GM19452 (cell line): ENCODE data around the gene RTP3.
"Not testable (repeated sequence)": the region's sequence is repeated elsewhere in the genome, so short reads cannot be mapped to it uniquely, and the experiment has no call there.

Experiments
- ATAC-seq: cut with Tn5 transposase; IDR thresholded peaks from one replicate; pipeline ENCODE4 v1.9.1; 2021; ENCODE audit not compliant: unreplicated experiment

Gene RTP3

GRCh38 chr3:46517016-46517783 lies 19.4 kb downstream of the RTP3 start:
- no peak for ATAC-seq

GRCh38 chr3:46517784-46518181 lies 20.0 kb downstream of the RTP3 start:
- ATAC-seq = no peak

DNA sequence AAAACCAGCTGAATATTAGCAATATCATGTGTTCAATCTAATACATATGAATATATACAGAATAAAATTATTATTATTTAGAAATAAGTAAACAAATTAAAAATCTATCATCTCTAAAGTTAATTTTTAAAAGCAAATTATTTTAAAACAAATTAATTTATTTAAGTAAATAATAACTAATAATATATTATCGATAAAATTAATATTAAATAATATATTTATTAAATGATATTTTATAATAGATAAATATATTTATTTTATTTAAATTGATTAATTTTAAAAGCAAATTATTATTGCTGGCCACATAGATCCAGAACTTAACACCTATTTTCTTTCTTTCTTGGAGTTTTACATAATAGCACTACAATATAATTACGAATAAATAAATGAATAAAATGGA lies 22.2 kb downstream of the RTP3 start:
- no peak for ATAC-seq

DNA sequence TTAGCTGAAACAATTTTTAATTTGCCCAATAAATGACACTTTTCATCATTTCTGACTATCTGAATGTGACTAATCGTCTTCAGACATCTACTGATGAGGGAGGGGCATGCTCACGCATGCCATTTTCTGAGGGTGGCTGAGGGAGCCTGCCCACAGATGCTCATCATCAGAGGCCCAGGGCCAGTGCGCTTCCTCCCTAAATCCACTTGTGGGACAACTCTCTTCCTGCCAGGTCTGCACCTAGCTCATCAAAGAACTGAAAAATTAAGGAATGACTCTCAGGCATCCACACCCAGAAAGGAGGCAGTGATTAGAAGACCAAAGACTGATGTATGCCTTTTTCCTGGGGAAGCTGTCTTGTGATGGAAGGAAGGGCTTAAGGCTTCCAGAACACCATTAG lies 22.8 kb downstream of the RTP3 start:
- no peak for ATAC-seq

DNA sequence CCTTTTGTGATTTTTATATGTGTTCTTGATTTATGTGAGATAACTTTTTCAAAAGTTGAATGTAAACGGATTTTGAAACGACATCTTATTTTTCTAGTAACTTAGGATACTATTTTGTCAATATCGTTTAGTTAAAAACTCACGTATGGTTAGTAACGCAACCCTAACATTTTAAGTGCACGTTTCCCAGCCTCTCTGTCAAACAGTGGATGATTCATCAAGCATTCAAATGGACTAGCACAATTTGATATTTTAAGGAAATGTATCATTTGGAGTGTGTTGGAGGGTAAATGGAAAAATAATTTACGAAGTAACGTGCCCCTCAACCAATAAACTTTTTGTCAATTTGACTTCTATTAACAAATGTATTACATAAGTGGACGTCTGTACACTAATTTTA lies 23.3 kb downstream of the RTP3 start:
- ATAC-seq = no peak

- not testable (repeated sequence) for ATAC-seq
Observed at GRCh38 chr3:46522201-46522600, 24.4 kb downstream of the RTP3 start.

DNA sequence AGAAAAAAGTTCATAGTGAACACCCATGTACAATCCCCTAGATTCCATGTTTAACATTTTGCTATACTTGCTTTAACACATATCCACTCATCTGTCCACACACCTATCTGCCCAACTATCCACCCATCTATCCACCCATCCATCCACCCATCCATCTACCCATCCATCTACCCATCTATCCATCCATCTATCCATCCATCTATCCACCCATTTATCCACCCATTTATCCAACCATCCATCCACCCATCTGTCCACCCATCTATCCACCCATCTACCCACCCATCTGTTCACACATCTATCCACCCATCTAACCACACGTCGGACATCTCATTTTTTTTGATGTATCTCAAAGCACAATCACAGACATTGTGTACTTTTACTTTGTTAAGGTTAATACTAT lies 25.8 kb downstream of the RTP3 start:
- ATAC-seq = no peak

DNA sequence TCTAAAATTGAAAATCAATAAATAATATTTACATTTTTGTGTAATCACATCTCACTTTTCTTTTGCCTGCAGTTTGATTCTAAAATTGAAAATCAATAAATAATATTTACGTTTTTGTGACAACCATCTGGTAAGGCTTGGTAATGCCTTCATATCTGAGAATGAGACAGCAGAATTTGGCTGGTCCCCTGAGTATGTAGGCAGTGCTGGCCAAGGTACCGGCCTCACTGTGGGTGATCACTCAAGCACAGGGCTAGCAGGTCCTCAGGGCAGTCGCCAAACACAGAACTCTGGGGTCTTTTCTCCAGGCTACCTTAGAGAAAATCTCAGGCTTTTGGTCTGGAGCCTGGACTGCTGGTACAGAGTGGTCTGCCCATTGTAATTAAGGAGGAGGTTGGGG lies 26.2 kb downstream of the RTP3 start:
- no peak for ATAC-seq

DNA sequence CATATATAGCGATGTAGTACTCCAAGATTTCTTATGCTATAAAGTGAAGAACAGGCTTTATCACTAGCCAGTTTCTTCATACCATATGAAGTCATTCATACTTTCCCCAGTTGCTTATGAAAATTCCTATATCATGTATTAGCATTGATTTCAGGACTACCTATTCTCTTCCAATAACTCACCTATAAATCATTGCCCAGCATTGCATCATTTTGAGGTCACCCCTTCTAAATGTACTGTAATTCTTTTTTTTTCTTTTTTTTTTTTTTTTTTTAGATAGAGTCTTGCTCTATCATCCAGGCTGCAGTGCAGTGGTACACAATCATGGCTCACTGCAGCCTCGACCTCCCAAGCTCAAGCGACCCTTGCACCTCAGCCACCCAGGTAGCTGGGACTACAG lies 27.1 kb downstream of the RTP3 start:
- ATAC-seq = no peak

DNA sequence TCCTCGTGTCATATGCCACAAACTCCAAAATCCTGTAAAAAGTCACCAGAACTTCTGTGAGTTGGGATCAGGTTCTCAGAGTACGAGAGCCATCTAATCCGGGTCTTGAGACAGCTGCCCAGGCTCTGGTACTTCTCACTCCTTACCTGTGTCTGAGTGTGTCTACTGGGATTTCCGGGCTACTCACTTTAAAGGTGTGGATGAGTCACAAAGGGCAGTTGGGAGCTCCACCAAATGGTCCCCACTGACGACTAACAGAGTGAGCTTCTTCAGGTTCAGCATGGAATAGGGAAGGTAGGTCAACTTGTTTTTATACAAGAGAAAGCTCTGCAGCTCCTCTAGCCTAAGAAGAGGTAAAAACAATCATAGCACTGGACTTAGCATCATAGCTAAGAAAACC lies 29.5 kb downstream of the RTP3 start:
- no peak for ATAC-seq

- no peak for ATAC-seq
Observed at GRCh38 chr3:46533091-46533490, 35.3 kb downstream of the RTP3 start.

DNA sequence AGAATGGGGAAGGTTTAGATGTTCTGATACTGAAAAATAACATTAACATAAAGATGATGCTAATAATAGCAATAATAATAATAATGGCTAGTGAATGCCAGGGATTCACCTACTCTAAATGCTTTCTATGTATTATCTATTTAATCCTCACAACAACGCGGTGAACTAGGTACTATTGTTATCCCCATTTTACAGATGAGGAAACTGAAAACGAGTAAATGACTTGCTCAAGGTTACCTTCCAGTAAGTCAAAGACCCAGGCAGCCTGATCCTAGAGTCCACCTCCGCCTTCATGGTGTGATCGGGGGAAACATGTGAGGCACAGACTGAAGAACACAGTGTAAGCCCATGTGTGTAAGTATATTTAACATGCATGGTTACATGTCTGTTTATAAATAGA lies 38.0 kb downstream of the RTP3 start:
- ATAC-seq = no peak

DNA sequence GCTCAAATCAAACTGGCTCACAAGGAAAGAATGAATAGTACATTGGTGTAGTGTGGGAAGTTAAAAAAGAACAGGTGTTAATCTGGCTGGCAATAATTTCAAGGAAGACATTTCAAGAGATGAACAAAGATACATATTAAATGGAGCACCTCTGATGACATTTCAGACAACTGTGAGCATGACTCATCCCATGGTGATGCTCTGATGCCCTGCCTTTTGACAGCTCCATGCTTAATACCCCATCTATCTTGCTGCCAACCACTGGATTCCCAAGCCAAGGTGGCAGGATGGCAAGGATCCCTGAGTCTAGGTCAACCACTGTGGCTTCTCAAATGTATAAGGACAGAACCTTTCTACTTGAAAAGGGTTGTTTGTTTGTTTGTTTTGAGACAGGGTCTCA lies 39.0 kb downstream of the RTP3 start:
- no peak for ATAC-seq

DNA sequence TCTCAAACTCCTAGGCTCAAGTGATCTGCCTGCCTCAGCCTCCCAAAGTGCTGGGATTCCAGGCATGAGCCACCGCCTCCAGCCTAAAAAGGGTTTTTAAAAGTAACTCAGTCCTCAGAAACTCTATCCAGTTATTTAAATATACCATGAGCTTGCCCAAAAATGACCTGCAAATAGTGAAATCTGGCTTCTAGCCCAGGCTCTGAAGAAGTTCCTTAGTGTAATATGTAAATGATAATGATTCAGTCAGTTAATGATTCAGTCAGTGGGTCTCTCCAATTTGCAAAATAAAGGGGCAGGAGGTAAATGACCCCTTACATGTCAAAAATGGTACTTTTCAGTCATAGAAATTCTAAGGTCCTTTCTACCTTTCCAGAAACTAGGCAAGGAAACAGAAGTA lies 39.5 kb downstream of the RTP3 start:
- no peak for ATAC-seq

GRCh38 chr3:46537779-46538178 lies 40.0 kb downstream of the RTP3 start:
- no peak for ATAC-seq

- not testable (repeated sequence) for ATAC-seq
Observed at GRCh38 chr3:46538425-46538802, 40.6 kb downstream of the RTP3 start.

DNA sequence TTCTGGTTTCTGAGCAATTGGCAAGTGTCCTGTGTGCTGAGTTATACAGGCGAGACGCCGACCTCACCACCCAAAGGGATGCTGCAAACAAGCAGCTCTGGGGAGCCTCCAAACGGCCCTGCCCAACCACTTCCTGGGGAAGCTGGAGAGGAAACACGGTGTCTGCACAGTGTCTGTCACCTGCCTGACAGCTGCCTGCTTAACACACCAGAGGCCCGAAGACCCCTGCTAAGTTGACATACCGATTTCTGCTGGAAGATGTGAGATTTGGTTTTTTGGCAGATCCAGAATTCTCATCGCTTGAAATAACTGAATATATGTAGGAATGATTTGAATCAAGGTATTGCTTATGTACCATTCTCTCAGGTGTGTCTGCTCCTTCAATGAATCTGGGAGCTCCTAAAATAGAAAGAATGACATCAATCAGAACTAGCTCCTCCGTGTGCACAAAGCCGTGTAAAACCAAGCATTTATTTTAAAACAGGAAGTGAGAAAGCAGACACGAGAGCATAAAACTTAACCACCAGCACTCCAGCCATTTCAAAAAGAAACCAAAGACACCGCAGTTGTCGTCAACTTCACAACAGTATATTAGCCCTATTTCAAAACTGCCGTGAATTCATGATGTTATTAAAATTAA lies 41.1 kb downstream of the RTP3 start:
- peak; percentile 80 for ATAC-seq

DNA sequence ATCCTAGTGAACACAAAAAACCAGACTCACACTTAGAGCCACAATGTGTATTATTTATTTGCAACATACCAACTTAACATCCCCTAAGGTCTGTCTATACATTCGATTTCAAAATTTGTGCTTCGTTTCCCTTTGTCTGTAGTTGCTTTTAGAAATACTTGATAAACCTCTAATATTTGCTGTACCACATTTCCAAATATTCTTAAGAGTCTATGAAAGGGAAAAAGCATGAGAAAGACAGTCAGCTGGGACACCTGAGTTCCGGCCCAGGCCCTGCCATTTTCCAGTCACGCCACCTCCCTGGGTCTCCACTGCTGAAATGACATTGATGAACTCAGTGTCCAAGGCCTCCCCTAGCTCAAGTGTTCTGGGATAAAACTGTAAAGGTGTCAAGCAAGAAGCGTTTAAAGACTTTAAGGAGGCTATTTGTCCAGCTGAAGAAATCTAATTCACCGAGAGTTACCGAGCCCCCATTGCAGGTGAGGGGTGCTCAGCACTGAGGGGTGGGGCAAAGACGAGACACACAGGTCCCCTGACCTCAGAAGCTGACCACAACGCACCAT lies 41.7 kb downstream of the RTP3 start:
- no peak for ATAC-seq

DNA sequence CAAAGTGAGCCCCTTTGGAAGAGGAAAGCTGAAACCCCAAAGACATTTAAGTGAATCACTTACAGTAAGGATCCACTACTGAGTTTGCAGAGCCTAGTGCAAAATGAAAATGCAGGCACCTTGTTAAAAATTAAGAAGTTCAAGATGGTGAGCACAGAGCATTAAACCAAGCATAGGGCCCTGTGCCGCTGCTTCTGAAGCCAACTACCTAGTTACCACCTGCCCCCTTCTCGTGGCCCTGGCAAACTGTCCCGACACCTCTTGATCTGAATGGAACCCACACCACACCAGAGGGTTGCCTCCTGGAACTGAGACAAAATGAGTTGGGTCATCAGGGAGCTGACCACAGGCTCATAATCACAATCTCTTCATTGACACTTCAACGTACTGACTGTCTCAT lies 42.8 kb downstream of the RTP3 start:
- ATAC-seq = no peak

DNA sequence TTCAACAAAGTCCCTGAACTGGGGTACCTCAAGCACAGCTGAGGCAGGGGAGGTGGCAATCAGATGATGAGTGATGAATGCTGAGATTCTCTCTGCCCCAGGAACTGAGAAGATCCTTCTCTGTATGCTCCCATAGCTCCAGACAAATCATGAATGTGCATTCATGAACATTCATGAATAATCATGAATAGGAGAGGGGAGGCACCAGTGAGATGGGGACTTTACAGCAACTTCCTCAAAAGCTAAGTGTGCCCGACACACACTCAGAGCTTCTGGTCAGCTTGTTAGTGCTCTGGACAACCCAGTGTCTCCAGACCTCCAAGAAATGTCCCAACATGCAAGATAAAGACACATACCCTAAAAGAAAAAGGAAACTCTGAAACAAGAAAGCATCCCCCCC lies 44.1 kb downstream of the RTP3 start:
- ATAC-seq = no peak

DNA sequence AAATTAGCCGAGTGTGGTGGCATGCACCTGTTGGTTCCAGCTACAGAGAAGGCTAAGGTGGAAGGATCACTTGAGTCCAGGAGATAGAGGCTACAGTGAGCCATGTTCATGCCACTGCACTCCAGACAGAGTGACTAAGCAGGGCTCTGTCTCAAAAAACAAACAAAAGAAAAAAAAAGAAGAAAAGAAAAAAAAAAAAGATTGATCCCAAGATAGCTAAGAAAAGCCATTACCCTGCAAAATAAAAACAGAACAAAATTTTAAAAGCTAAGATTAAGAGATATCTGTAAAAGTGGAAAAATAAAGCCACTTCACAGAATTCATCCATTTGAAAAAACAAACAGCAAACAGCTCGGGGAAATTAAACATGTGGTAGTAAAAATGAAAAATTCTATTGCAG lies 44.6 kb downstream of the RTP3 start:
- ATAC-seq = no peak

DNA sequence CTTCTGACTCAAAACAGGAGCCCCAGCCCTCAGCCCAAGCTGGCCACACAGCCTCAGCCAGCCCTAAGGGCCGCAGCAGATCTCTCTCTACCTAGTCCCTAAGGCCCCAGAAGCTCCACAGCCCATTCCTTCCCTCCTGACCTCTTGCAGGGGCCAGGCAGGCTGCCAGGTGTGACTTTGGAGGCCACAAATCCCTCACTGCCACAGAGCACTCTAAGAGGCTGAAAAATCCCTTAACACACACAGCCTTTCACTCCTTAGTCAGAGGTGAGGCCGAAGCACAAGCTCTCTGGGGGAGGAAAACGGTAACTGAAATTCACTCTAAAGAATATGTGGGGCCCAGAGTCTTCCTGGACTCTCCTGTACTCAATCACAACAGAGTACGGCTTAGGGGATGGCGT lies 45.0 kb downstream of the RTP3 start:
- ATAC-seq = no peak
